HG03432 (cell line): ENCODE results near the gene ATP8A2.
"Not testable (repeated sequence)": the region's sequence is repeated elsewhere in the genome, so short reads cannot be mapped to it uniquely, and the experiment has no call there.

Experiments used
- ATAC-seq: cut with Tn5 transposase; IDR thresholded peaks from one replicate; pipeline ENCODE4 v1.9.1; 2021; ENCODE audit warnings: mild to moderate bottlenecking, moderate library complexity; ENCODE audit not compliant: unreplicated experiment

Gene ATP8A2

GRCh38 chr13:25462301-25463125 lies 90.7 kb downstream of the ATP8A2 start:
- no peak for ATAC-seq

GRCh38 chr13:25463496-25463895 lies 91.7 kb downstream of the ATP8A2 start:
- no peak for ATAC-seq

GRCh38 chr13:25466880-25467279 lies 95.1 kb downstream of the ATP8A2 start:
- no peak for ATAC-seq

GRCh38 chr13:25468325-25469168 lies 96.8 kb downstream of the ATP8A2 start:
- ATAC-seq: no peak

- ATAC-seq: no peak
Measured at GRCh38 chr13:25469169-25469525, 97.4 kb downstream of the ATP8A2 start.

- ATAC-seq: no peak
Measured at GRCh38 chr13:25473864-25474263, 102.1 kb downstream of the ATP8A2 start.

GRCh38 chr13:25478186-25478585 lies 106.4 kb downstream of the ATP8A2 start:
- no peak for ATAC-seq

GRCh38 chr13:25489238-25489637 lies 117.5 kb downstream of the ATP8A2 start:
- no peak for ATAC-seq

- no peak for ATAC-seq
Measured at GRCh38 chr13:25490236-25490635, 118.5 kb downstream of the ATP8A2 start.

GRCh38 chr13:25493931-25494640 lies 122.3 kb downstream of the ATP8A2 start:
- no peak for ATAC-seq

GRCh38 chr13:25494698-25495411 lies 123.1 kb downstream of the ATP8A2 start:
- no peak for ATAC-seq

- ATAC-seq: no peak
Measured at GRCh38 chr13:25501231-25501630, 129.5 kb downstream of the ATP8A2 start.

GRCh38 chr13:25502031-25502430 lies 130.3 kb downstream of the ATP8A2 start:
- ATAC-seq: no peak

- ATAC-seq: no peak
Measured at GRCh38 chr13:25502551-25502950, 130.8 kb downstream of the ATP8A2 start.

GRCh38 chr13:25503856-25504255 lies 132.1 kb downstream of the ATP8A2 start:
- ATAC-seq: no peak

GRCh38 chr13:25507841-25508240 lies 136.1 kb downstream of the ATP8A2 start:
- no peak for ATAC-seq

GRCh38 chr13:25513060-25513459 lies 141.3 kb downstream of the ATP8A2 start:
- ATAC-seq: not testable (repeated sequence)

- ATAC-seq: no peak
Measured at GRCh38 chr13:25518441-25518840, 146.7 kb downstream of the ATP8A2 start.

GRCh38 chr13:25525884-25526283 lies 154.1 kb downstream of the ATP8A2 start:
- no peak for ATAC-seq

GRCh38 chr13:25528266-25528665 lies 156.5 kb downstream of the ATP8A2 start:
- ATAC-seq: no peak

- no peak for ATAC-seq
Measured at GRCh38 chr13:25529425-25529824, 157.7 kb downstream of the ATP8A2 start.
